WTC11 (cell line): ENCODE measurements around the gene ZFAND3.

Experiments
- KAT7 ChIP-seq: sonication (generic); formaldehyde crosslinking; IDR thresholded peaks from 2 replicates; pipeline ENCODE4 v1.8.1; 2023; ENCODE audit warnings: missing genetic modification reagents, mild to moderate bottlenecking, borderline replicate concordance
- NFYB ChIP-seq: sonication (generic); formaldehyde crosslinking; conservative IDR thresholded peaks from 2 replicates; pipeline ENCODE4 v1.8.0; 2022; ENCODE audit warnings: low read depth, missing genetic modification reagents
- SP1 ChIP-seq: sonication (generic); formaldehyde crosslinking; conservative IDR thresholded peaks from 2 replicates; pipeline ENCODE4 v1.8.1; 2022; ENCODE audit warnings: missing genetic modification reagents
- ZNF121 ChIP-seq: sonication (generic); formaldehyde crosslinking; IDR thresholded peaks from 2 replicates; pipeline ENCODE4 v1.8.0; 2023; ENCODE audit warnings: missing genetic modification reagents
- TF ChIP-seq, protein P1 (sequence below): sonication (generic); formaldehyde crosslinking; IDR thresholded peaks from 2 replicates; pipeline ENCODE4 v1.8.0; 2023; ENCODE audit warnings: missing genetic modification reagents, mild to moderate bottlenecking, borderline replicate concordance
- TF ChIP-seq, protein P2 (sequence below): sonication (generic); formaldehyde crosslinking; IDR thresholded peaks from 2 replicates; pipeline ENCODE4 v1.8.0; 2022; ENCODE audit warnings: mild to moderate bottlenecking, missing genetic modification reagents
- TF ChIP-seq, protein P3 (sequence below): sonication (generic); formaldehyde crosslinking; IDR thresholded peaks from 2 replicates; pipeline ENCODE4 v1.8.0; 2022; ENCODE audit warnings: mild to moderate bottlenecking, missing genetic modification reagents
- TF ChIP-seq, protein P4 (sequence below): fragments of 200-600 bp; IDR thresholded peaks from 2 replicates; pipeline ENCODE4 v1.8.0; 2022; ENCODE audit warnings: antibody characterized with exemption
- TF ChIP-seq, protein P5 (sequence below): sonication (generic); formaldehyde crosslinking; IDR thresholded peaks from 2 replicates; pipeline ENCODE4 v1.8.1; 2023; ENCODE audit warnings: mild to moderate bottlenecking, missing genetic modification reagents, borderline replicate concordance
- TF ChIP-seq, protein P6 (sequence below): sonication (generic); formaldehyde crosslinking; IDR thresholded peaks from 2 replicates; pipeline ENCODE4 v1.8.1; 2022; ENCODE audit warnings: mild to moderate bottlenecking, moderate library complexity, missing genetic modification reagents
- TF ChIP-seq, protein P7 (sequence below): sonication (generic); formaldehyde crosslinking; conservative IDR thresholded peaks from 2 replicates; pipeline ENCODE4 v1.8.1; 2022; ENCODE audit warnings: mild to moderate bottlenecking, missing genetic modification reagents

DNA sequence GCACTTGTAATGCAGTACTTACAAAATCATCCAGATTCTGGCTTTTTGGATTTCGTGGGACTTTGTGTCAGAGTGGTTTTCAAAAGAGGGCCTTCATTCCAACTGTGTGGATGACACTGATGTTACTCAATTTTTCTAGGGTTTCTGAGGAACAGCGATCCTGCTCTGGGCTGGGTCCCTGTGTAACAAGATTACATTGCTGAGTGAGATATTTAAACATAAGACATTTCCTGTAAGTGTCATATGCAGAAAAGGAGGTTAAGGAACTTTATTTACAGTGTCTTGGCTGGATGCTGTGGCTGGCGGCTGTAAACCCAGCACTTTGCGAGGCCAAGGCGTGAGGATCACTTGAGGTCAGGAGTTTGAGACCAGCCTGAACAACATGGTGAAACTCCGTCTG, 6.7 kb downstream of the ZFAND3 start:
- TF ChIP-seq KAT7 (CRISPR knock-in tag) (no peak), ZNF121 (CRISPR knock-in tag) (no peak), NFYB (CRISPR knock-in tag) (no peak), SP1 (CRISPR knock-in tag) (no peak)
- TF ChIP-seq, protein P1, sequence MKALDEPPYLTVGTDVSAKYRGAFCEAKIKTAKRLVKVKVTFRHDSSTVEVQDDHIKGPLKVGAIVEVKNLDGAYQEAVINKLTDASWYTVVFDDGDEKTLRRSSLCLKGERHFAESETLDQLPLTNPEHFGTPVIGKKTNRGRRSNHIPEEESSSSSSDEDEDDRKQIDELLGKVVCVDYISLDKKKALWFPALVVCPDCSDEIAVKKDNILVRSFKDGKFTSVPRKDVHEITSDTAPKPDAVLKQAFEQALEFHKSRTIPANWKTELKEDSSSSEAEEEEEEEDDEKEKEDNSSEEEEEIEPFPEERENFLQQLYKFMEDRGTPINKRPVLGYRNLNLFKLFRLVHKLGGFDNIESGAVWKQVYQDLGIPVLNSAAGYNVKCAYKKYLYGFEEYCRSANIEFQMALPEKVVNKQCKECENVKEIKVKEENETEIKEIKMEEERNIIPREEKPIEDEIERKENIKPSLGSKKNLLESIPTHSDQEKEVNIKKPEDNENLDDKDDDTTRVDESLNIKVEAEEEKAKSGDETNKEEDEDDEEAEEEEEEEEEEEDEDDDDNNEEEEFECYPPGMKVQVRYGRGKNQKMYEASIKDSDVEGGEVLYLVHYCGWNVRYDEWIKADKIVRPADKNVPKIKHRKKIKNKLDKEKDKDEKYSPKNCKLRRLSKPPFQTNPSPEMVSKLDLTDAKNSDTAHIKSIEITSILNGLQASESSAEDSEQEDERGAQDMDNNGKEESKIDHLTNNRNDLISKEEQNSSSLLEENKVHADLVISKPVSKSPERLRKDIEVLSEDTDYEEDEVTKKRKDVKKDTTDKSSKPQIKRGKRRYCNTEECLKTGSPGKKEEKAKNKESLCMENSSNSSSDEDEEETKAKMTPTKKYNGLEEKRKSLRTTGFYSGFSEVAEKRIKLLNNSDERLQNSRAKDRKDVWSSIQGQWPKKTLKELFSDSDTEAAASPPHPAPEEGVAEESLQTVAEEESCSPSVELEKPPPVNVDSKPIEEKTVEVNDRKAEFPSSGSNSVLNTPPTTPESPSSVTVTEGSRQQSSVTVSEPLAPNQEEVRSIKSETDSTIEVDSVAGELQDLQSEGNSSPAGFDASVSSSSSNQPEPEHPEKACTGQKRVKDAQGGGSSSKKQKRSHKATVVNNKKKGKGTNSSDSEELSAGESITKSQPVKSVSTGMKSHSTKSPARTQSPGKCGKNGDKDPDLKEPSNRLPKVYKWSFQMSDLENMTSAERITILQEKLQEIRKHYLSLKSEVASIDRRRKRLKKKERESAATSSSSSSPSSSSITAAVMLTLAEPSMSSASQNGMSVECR (CRISPR knock-in tag) = no peak
- TF ChIP-seq, protein P2, sequence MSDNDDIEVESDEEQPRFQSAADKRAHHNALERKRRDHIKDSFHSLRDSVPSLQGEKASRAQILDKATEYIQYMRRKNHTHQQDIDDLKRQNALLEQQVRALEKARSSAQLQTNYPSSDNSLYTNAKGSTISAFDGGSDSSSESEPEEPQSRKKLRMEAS (CRISPR knock-in tag) = no peak
- TF ChIP-seq, protein P3, sequence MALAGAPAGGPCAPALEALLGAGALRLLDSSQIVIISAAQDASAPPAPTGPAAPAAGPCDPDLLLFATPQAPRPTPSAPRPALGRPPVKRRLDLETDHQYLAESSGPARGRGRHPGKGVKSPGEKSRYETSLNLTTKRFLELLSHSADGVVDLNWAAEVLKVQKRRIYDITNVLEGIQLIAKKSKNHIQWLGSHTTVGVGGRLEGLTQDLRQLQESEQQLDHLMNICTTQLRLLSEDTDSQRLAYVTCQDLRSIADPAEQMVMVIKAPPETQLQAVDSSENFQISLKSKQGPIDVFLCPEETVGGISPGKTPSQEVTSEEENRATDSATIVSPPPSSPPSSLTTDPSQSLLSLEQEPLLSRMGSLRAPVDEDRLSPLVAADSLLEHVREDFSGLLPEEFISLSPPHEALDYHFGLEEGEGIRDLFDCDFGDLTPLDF (CRISPR knock-in tag) = no peak
- TF ChIP-seq, protein P4, sequence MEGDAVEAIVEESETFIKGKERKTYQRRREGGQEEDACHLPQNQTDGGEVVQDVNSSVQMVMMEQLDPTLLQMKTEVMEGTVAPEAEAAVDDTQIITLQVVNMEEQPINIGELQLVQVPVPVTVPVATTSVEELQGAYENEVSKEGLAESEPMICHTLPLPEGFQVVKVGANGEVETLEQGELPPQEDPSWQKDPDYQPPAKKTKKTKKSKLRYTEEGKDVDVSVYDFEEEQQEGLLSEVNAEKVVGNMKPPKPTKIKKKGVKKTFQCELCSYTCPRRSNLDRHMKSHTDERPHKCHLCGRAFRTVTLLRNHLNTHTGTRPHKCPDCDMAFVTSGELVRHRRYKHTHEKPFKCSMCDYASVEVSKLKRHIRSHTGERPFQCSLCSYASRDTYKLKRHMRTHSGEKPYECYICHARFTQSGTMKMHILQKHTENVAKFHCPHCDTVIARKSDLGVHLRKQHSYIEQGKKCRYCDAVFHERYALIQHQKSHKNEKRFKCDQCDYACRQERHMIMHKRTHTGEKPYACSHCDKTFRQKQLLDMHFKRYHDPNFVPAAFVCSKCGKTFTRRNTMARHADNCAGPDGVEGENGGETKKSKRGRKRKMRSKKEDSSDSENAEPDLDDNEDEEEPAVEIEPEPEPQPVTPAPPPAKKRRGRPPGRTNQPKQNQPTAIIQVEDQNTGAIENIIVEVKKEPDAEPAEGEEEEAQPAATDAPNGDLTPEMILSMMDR = no peak
- TF ChIP-seq, protein P5, sequence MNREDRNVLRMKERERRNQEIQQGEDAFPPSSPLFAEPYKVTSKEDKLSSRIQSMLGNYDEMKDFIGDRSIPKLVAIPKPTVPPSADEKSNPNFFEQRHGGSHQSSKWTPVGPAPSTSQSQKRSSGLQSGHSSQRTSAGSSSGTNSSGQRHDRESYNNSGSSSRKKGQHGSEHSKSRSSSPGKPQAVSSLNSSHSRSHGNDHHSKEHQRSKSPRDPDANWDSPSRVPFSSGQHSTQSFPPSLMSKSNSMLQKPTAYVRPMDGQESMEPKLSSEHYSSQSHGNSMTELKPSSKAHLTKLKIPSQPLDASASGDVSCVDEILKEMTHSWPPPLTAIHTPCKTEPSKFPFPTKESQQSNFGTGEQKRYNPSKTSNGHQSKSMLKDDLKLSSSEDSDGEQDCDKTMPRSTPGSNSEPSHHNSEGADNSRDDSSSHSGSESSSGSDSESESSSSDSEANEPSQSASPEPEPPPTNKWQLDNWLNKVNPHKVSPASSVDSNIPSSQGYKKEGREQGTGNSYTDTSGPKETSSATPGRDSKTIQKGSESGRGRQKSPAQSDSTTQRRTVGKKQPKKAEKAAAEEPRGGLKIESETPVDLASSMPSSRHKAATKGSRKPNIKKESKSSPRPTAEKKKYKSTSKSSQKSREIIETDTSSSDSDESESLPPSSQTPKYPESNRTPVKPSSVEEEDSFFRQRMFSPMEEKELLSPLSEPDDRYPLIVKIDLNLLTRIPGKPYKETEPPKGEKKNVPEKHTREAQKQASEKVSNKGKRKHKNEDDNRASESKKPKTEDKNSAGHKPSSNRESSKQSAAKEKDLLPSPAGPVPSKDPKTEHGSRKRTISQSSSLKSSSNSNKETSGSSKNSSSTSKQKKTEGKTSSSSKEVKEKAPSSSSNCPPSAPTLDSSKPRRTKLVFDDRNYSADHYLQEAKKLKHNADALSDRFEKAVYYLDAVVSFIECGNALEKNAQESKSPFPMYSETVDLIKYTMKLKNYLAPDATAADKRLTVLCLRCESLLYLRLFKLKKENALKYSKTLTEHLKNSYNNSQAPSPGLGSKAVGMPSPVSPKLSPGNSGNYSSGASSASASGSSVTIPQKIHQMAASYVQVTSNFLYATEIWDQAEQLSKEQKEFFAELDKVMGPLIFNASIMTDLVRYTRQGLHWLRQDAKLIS (CRISPR knock-in tag) = no peak
- TF ChIP-seq, protein P6, sequence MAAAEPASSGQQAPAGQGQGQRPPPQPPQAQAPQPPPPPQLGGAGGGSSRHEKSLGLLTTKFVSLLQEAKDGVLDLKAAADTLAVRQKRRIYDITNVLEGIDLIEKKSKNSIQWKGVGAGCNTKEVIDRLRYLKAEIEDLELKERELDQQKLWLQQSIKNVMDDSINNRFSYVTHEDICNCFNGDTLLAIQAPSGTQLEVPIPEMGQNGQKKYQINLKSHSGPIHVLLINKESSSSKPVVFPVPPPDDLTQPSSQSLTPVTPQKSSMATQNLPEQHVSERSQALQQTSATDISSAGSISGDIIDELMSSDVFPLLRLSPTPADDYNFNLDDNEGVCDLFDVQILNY (CRISPR knock-in tag) = no peak
- TF ChIP-seq, protein P7, sequence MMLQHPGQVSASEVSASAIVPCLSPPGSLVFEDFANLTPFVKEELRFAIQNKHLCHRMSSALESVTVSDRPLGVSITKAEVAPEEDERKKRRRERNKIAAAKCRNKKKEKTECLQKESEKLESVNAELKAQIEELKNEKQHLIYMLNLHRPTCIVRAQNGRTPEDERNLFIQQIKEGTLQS = no peak
